OCI-LY3 (cell line): ENCODE data around the gene UGT1A4.

Experiments used
- CTCF ChIP-seq: fragments of 200-600, 300-600 bp; sonication (generic); IDR thresholded peaks from 2 replicates; pipeline ENCODE4 v1.5.1; 2014; ENCODE audit warnings: antibody characterized with exemption, low read length, low read depth
- EZH2phosphoT487 ChIP-seq: fragments of 200-600 bp; shearing (Covaris generic); IDR thresholded peaks from 2 replicates; pipeline ENCODE4 v1.6.1; 2018; ENCODE audit warnings: antibody characterized with exemption, mixed run types, low read depth

GRCh38 chr2:233692648-233693047, 25.9 kb upstream of the UGT1A4 start, which contains the start of gene UGT1A6:
- TF ChIP-seq CTCF (no peak), EZH2phosphoT487 (no peak)
